NCI-H146 treated with DMSO at 0.1 percent for 48 hours (cell line): ENCODE results near the gene DEPDC1B.
"Not testable (repeated sequence)": the region's sequence is repeated elsewhere in the genome, so short reads cannot be mapped to it uniquely, and the experiment has no call there.

ENCODE experiments used
- DNase-seq: peaks from one replicate; lab custom pipeline; 2025; ENCODE audit not compliant: unreplicated experiment; lab: John Stamatoyannopoulos, UW

The DEPDC1B gene

GRCh38 chr5:60700416-60700757 lies 421 bp upstream of the DEPDC1B start:
- peak; percentile 75 for DNase-seq

- DNase-seq: no peak
Measured at GRCh38 chr5:60699288-60699608, 718 bp downstream of the DEPDC1B start.

- no peak for DNase-seq
Measured at GRCh38 chr5:60698336-60698735, 1.6 kb downstream of the DEPDC1B start.

- DNase-seq: no peak
Measured at GRCh38 chr5:60690326-60690725, 9.6 kb downstream of the DEPDC1B start.

GRCh38 chr5:60688980-60689379 lies 11.0 kb downstream of the DEPDC1B start:
- DNase-seq: no peak

- DNase-seq: peak; percentile 22
Measured at GRCh38 chr5:60687927-60688720, 11.8 kb downstream of the DEPDC1B start.

GRCh38 chr5:60686157-60686556 lies 13.8 kb downstream of the DEPDC1B start:
- no peak for DNase-seq

GRCh38 chr5:60685700-60686099 lies 14.3 kb downstream of the DEPDC1B start:
- no peak for DNase-seq

- no peak for DNase-seq
Measured at GRCh38 chr5:60685028-60685427, 14.9 kb downstream of the DEPDC1B start.

- DNase-seq: not testable (repeated sequence)
Measured at GRCh38 chr5:60682007-60682406, 18.0 kb downstream of the DEPDC1B start.

- no peak for DNase-seq
Measured at GRCh38 chr5:60679816-60680215, 20.1 kb downstream of the DEPDC1B start.

GRCh38 chr5:60677850-60678664 lies 21.9 kb downstream of the DEPDC1B start:
- DNase-seq: peak; percentile 38

- DNase-seq: no peak
Measured at GRCh38 chr5:60675286-60675685, 24.7 kb downstream of the DEPDC1B start.

- DNase-seq: no peak
Measured at GRCh38 chr5:60674251-60675069, 25.5 kb downstream of the DEPDC1B start.

GRCh38 chr5:60673334-60673733 lies 26.6 kb downstream of the DEPDC1B start:
- no peak for DNase-seq

GRCh38 chr5:60672693-60673264 lies 27.2 kb downstream of the DEPDC1B start:
- DNase-seq: no peak

GRCh38 chr5:60671899-60672692 lies 27.9 kb downstream of the DEPDC1B start:
- no peak for DNase-seq

GRCh38 chr5:60670749-60671148 lies 29.2 kb downstream of the DEPDC1B start:
- no peak for DNase-seq

GRCh38 chr5:60668686-60669304 lies 31.2 kb downstream of the DEPDC1B start:
- no peak for DNase-seq
